AG09309 (cell line): ENCODE results near the gene S100A16.

Experiments used
- DNase-seq: peaks from one replicate; pipeline ENCODE4 v3.0.0-alpha.2; 2010; ENCODE audit warnings: low read depth
- H3K4me3 ChIP-seq: 2 replicates; pipeline ENCODE4 v1.5.1; 2011; ENCODE audit warnings: mild to moderate bottlenecking, low read depth, low read length, moderate library complexity; ENCODE audit not compliant: control insufficient read depth
- TF ChIP-seq, protein P1 (sequence below): IDR thresholded peaks from 2 replicates; pipeline ENCODE4 v1.5.1; 2011; ENCODE audit warnings: mild to moderate bottlenecking, low read depth, low read length, inconsistent platforms; ENCODE audit not compliant: insufficient read depth, control insufficient read depth; ENCODE audit errors: missing control alignments

Gene S100A16

DNA sequence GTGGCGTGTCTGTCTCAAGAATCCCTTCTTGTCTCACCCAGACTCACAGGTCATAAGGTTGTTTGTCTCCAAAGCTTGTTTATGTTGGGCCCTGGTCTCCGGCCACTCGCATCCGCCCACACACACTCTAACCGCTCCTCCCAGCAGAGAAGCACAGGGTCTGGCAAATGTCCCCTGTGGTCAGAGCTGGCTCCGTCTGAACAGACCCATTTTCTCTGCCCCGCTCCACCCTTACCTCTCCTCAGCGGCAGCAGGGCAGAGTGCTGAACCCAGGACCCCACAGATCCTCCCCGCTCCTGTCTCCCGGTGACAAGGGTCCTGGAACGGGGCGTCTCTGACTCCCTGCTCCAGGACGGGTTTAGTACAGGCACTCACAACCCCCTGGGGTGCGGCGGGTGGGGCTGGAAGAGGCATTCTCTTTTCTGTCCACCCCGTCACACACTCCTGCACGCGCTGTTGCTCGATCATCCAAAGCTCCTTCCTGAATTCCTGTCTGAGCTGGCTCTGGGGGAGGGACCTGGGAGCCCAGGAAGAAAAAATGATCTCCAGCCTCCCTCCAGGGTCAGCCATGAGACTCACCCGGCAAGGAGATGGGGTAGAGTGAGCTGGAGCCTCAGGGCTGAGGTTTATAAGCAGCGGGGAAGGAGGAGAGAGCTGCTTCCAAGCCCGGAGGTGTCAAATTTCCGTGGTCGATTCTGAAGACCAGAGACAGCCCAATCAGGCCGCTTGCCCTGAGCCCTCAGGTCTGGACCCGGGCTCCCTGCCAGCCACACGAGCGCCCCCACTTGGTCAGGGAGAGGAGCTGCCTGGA, 14.2 kb upstream of the S100A16 start, which contains the start of gene S100A13:
TSS of gene S100A13 (minus strand) at position 602 of the 811 bp plus-strand sequence. CDS start 1,033 bp downstream, outside the sequence.
- DNase-seq = peak; percentile 85
- H3K4me3 ChIP-seq = peak within 1 kb of the TSS; percentile 91
- TF ChIP-seq, protein P1, sequence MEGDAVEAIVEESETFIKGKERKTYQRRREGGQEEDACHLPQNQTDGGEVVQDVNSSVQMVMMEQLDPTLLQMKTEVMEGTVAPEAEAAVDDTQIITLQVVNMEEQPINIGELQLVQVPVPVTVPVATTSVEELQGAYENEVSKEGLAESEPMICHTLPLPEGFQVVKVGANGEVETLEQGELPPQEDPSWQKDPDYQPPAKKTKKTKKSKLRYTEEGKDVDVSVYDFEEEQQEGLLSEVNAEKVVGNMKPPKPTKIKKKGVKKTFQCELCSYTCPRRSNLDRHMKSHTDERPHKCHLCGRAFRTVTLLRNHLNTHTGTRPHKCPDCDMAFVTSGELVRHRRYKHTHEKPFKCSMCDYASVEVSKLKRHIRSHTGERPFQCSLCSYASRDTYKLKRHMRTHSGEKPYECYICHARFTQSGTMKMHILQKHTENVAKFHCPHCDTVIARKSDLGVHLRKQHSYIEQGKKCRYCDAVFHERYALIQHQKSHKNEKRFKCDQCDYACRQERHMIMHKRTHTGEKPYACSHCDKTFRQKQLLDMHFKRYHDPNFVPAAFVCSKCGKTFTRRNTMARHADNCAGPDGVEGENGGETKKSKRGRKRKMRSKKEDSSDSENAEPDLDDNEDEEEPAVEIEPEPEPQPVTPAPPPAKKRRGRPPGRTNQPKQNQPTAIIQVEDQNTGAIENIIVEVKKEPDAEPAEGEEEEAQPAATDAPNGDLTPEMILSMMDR = peak; percentile 69

GRCh38 chr1:153626477-153626903, 13.6 kb upstream of the S100A16 start:
- no peak for DNase-seq
- TF ChIP-seq, protein P1 = no peak
- peak overlapping the region; percentile 91 for H3K4me3 ChIP-seq

GRCh38 chr1:153624965-153625611, 12.2 kb upstream of the S100A16 start:
- no peak overlapping the region for H3K4me3 ChIP-seq
- DNase-seq = no peak
- TF ChIP-seq, protein P1 = no peak

DNA sequence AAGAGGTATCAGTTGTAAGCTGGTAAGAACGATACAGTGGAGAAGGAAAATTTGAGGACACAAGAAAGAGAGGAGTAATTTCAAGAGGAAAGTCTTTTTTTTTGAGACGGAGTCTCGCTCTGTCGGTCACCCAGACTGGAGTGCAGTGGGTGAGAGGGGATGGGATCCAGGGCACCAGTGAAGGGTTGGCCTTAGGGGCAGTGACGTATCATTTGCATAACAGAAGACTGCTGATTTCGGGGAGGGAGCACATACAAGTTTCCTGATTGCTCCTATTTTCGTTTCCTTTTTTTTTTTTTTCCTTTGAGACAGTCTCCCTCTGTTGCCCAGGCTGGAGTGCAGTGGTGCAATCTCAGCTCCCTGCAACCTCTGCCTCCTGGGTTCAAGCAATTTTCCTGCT, 10.2 kb upstream of the S100A16 start:
- TF ChIP-seq, protein P1 = no peak
- DNase-seq = no peak

GRCh38 chr1:153619171-153619570, 6.2 kb upstream of the S100A16 start:
- no peak overlapping the region for H3K4me3 ChIP-seq
- no peak for DNase-seq
- TF ChIP-seq, protein P1 = no peak

More for the DNA sequence above, 10.2 kb upstream of the S100A16 start:
- H3K4me3 ChIP-seq = no peak overlapping the region

- no peak for DNase-seq
- TF ChIP-seq, protein P1 = peak; percentile 68
- no peak overlapping the region for H3K4me3 ChIP-seq
Measured at GRCh38 chr1:153617663-153618062, 4.7 kb upstream of the S100A16 start.
